Measurements from ENCODE around the gene CERKL. TPM values are rescaled to one million over a fixed set of nuclear protein-coding genes. Genes with fewer than 3 reads are reported as not detected.
A peak's percentile ranks its signal among the peaks of the same experiment; 100 is the strongest.

Gene CERKL
- total and polyA plus RNA-seq, 2 of the 13 experiments (the other 11 are each of a cell fraction or from before 2014, with no cell fraction given), result not detected

DNA sequence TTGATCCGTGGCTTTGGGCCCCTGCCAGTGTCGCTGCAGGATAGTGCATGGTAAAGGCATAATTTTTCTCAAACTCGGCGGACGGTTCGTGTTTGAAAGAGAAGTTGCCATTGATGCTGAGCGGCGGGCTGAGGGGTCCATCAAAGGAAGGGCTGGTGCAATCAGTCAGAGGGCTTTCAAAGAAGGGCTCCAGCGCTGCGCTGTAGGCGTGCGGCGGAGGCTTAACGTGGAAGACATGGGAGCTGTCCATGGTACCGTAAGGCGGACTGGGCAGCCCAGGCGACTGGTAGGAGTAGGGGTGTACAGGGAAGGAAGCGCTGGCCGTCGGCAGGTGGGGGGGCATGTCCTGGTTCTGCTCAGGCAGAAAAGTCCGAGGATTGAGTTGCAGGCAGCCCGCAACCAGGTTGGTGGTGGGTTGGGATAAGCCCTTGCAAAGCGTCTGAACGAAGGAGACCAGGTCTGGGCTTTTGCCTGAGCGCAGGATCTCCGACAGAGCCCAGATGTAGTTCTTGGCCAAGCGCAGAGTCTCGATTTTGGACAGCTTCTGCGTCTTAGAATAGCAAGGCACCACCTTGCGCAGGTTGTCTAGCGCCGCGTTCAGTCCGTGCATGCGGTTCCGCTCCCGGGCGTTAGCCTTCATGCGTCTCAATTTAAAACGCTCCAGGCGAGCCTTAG, 21.1 kb upstream of the CERKL start (continued):
- 0 out of 2 replicates have a peak, but pooled peaks have one; percentile 59 for TF ChIP-seq SMYD3 (CRISPR knock-in tag; IDR thresholded peaks at IDR 0.05)
- TF ChIP-seq ZNF335 (CRISPR knock-in tag; IDR thresholded peaks at IDR 0.05), result peak; percentile 87
- TF ChIP-seq PRMT3 (CRISPR knock-in tag; IDR thresholded peaks at IDR 0.05; ENCODE audit: borderline replicate concordance, low read depth), result peak; percentile 86; the same call in 1 of the 2 replicates
- no peak for TF ChIP-seq XRCC5 (optimal IDR thresholded peaks at IDR 0.05; ENCODE audit: low read length)
- TF ChIP-seq, protein P1, sequence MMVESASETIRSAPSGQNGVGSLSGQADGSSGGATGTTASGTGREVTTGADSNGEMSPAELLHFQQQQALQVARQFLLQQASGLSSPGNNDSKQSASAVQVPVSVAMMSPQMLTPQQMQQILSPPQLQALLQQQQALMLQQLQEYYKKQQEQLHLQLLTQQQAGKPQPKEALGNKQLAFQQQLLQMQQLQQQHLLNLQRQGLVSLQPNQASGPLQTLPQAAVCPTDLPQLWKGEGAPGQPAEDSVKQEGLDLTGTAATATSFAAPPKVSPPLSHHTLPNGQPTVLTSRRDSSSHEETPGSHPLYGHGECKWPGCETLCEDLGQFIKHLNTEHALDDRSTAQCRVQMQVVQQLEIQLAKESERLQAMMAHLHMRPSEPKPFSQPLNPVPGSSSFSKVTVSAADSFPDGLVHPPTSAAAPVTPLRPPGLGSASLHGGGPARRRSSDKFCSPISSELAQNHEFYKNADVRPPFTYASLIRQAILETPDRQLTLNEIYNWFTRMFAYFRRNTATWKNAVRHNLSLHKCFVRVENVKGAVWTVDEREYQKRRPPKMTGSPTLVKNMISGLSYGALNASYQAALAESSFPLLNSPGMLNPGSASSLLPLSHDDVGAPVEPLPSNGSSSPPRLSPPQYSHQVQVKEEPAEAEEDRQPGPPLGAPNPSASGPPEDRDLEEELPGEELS (CRISPR knock-in tag; IDR thresholded peaks at IDR 0.05), result peak; percentile 42; the same call in 1 of the 2 replicates
- 0 out of 2 replicates have a peak, but pooled peaks have one; percentile 58 for TF ChIP-seq ZNF317 (CRISPR knock-in tag; IDR thresholded peaks at IDR 0.05)
- TF ChIP-seq ZNF30 (CRISPR knock-in tag; IDR thresholded peaks at IDR 0.05), result no peak
- peak; percentile 74; the same call in 1 of the 2 replicates for TF ChIP-seq ZNF660 (CRISPR knock-in tag; IDR thresholded peaks at IDR 0.05; ENCODE audit: borderline replicate concordance, low read depth)
- peak; percentile 97 for TF ChIP-seq KLF6 (CRISPR knock-in tag; IDR thresholded peaks at IDR 0.05)
- TF ChIP-seq SP1 (IDR thresholded peaks at IDR 0.05), result no peak
- no peak for TF ChIP-seq SP1 (CRISPR knock-in tag; IDR thresholded peaks at IDR 0.05)
- TF ChIP-seq BORCS8-MEF2B (CRISPR knock-in tag; IDR thresholded peaks at IDR 0.05), result peak; percentile 99
- TF ChIP-seq, protein P2, sequence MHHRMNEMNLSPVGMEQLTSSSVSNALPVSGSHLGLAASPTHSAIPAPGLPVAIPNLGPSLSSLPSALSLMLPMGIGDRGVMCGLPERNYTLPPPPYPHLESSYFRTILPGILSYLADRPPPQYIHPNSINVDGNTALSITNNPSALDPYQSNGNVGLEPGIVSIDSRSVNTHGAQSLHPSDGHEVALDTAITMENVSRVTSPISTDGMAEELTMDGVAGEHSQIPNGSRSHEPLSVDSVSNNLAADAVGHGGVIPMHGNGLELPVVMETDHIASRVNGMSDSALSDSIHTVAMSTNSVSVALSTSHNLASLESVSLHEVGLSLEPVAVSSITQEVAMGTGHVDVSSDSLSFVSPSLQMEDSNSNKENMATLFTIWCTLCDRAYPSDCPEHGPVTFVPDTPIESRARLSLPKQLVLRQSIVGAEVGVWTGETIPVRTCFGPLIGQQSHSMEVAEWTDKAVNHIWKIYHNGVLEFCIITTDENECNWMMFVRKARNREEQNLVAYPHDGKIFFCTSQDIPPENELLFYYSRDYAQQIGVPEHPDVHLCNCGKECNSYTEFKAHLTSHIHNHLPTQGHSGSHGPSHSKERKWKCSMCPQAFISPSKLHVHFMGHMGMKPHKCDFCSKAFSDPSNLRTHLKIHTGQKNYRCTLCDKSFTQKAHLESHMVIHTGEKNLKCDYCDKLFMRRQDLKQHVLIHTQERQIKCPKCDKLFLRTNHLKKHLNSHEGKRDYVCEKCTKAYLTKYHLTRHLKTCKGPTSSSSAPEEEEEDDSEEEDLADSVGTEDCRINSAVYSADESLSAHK (CRISPR knock-in tag; IDR thresholded peaks at IDR 0.05; ENCODE audit: borderline replicate concordance), result peak; percentile 86; the same call in 1 of the 2 replicates
- TF ChIP-seq FOXK1 (CRISPR knock-in tag; IDR thresholded peaks at IDR 0.05; ENCODE audit: borderline replicate concordance, low read depth), result peak; percentile 42; the same call in 1 of the 2 replicates
- TF ChIP-seq SIX4 (CRISPR knock-in tag; IDR thresholded peaks at IDR 0.05), result peak; percentile 82
- no peak for TF ChIP-seq ZNF34 (CRISPR knock-in tag; IDR thresholded peaks at IDR 0.05; ENCODE audit: borderline replicate concordance)
- TF ChIP-seq, protein P3, sequence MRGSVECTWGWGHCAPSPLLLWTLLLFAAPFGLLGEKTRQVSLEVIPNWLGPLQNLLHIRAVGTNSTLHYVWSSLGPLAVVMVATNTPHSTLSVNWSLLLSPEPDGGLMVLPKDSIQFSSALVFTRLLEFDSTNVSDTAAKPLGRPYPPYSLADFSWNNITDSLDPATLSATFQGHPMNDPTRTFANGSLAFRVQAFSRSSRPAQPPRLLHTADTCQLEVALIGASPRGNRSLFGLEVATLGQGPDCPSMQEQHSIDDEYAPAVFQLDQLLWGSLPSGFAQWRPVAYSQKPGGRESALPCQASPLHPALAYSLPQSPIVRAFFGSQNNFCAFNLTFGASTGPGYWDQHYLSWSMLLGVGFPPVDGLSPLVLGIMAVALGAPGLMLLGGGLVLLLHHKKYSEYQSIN (CRISPR knock-in tag; IDR thresholded peaks at IDR 0.05; ENCODE audit: borderline replicate concordance), result peak; percentile 59; the same call in 1 of the 2 replicates
- no peak for TF ChIP-seq SETDB1 (CRISPR knock-in tag; IDR thresholded peaks at IDR 0.05; ENCODE audit: borderline replicate concordance)
- no peak for TF ChIP-seq SIN3A (IDR thresholded peaks at IDR 0.05; ENCODE audit: borderline replicate concordance, low read depth, low read length)
- TF ChIP-seq, protein P4, sequence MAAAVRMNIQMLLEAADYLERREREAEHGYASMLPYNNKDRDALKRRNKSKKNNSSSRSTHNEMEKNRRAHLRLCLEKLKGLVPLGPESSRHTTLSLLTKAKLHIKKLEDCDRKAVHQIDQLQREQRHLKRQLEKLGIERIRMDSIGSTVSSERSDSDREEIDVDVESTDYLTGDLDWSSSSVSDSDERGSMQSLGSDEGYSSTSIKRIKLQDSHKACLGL (CRISPR knock-in tag; IDR thresholded peaks at IDR 0.05), result peak; percentile 80
- TF ChIP-seq, protein P5, sequence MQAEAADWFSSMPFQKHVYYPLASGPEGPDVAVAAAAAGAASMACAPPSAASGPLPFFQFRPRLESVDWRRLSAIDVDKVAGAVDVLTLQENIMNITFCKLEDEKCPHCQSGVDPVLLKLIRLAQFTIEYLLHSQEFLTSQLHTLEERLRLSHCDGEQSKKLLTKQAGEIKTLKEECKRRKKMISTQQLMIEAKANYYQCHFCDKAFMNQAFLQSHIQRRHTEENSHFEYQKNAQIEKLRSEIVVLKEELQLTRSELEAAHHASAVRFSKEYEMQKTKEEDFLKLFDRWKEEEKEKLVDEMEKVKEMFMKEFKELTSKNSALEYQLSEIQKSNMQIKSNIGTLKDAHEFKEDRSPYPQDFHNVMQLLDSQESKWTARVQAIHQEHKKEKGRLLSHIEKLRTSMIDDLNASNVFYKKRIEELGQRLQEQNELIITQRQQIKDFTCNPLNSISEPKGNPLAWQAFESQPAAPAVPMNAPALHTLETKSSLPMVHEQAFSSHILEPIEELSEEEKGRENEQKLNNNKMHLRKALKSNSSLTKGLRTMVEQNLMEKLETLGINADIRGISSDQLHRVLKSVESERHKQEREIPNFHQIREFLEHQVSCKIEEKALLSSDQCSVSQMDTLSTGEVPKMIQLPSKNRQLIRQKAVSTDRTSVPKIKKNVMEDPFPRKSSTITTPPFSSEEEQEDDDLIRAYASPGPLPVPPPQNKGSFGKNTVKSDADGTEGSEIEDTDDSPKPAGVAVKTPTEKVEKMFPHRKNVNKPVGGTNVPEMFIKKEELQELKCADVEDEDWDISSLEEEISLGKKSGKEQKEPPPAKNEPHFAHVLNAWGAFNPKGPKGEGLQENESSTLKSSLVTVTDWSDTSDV (CRISPR knock-in tag; IDR thresholded peaks at IDR 0.05), result 0 out of 2 replicates have a peak, but pooled peaks have one; percentile 73
